Suprapubic skin (tissue), 4 donors: ENCODE results near the gene SHKBP1.
"Not testable (repeated sequence)": the region's sequence is repeated elsewhere in the genome, so short reads cannot be mapped to it uniquely, and the experiment has no call there.

Experiments used
- CTCF ChIP-seq, 2 donors: fragments of 200-600 bp in 1 of 2; fragments of 450-650 bp in 1 of 2; sonication (generic) in 1 of 2; IDR thresholded peaks; one replicate each; pipeline ENCODE4 v1.5.1; 2016 to 2019; ENCODE audit warnings: antibody characterized with exemption in 2 of 2, mild to moderate bottlenecking in 1 of 2, moderate library complexity in 1 of 2
- EP300 ChIP-seq: sonication (generic); formaldehyde crosslinking; IDR thresholded peaks from one replicate; pipeline ENCODE4 v1.6.1; 2017; ENCODE audit warnings: antibody characterized with exemption
- POLR2AphosphoS5 ChIP-seq, 3 donors: sonication (generic); formaldehyde crosslinking; IDR thresholded peaks; one replicate each; pipeline ENCODE4 v1.6.1; 2017; ENCODE audit warnings: antibody characterized with exemption in 3 of 3

- TF ChIP-seq CTCF (IDR thresholded peaks at IDR 0.05); EP300; POLR2AphosphoS5 (IDR thresholded peaks at IDR 0.05): not testable (repeated sequence)
Measured at GRCh38 chr19:40591724-40592123, 15.1 kb downstream of the SHKBP1 start.
